GM19240 (cell line): ENCODE data around the gene FRRS1L.
"Not testable (repeated sequence)": the region's sequence is repeated elsewhere in the genome, so short reads cannot be mapped to it uniquely, and the experiment has no call there.

Experiments used
- DNase-seq: peaks from one replicate; pipeline ENCODE4 v3.0.0; 2011; ENCODE audit warnings: low spot score; ENCODE audit not compliant: insufficient read length

Gene FRRS1L

GRCh38 chr9:109132567-109133021 is 34.5 kb downstream of the FRRS1L start:
- no peak for DNase-seq

- no peak for DNase-seq
These were observed 37.4 kb downstream of the FRRS1L start for GRCh38 chr9:109129470-109130197.

GRCh38 chr9:109126671-109127070 is 40.4 kb downstream of the FRRS1L start:
- DNase-seq, result not testable (repeated sequence)

GRCh38 chr9:109124121-109124520 is 42.9 kb downstream of the FRRS1L start:
- DNase-seq, result no peak

GRCh38 chr9:109122726-109123621 is 44.1 kb downstream of the FRRS1L start:
- DNase-seq, result no peak

- no peak for DNase-seq
These were observed 45.7 kb downstream of the FRRS1L start for GRCh38 chr9:109121232-109121796.

GRCh38 chr9:109120204-109120789 is 46.8 kb downstream of the FRRS1L start:
- no peak for DNase-seq

GRCh38 chr9:109119439-109120203 is 47.4 kb downstream of the FRRS1L start, which contains the start of gene TMEM245:
Gene TMEM245 (minus strand): TSS chr9:109119947. CDS start chr9:109119913, 34 bp downstream.
- DNase-seq, result peak; percentile 82

GRCh38 chr9:109118808-109119438 is 48.1 kb downstream of the FRRS1L start:
- DNase-seq, result no peak

GRCh38 chr9:109117856-109118807 is 48.9 kb downstream of the FRRS1L start:
- DNase-seq, result no peak

- no peak for DNase-seq
These were observed 51.0 kb downstream of the FRRS1L start for GRCh38 chr9:109115931-109116526.

GRCh38 chr9:109114670-109115069 is 52.4 kb downstream of the FRRS1L start:
- DNase-seq, result no peak

GRCh38 chr9:109113892-109114609 is 53.0 kb downstream of the FRRS1L start:
- DNase-seq, result no peak

GRCh38 chr9:109113254-109113653 is 53.8 kb downstream of the FRRS1L start:
- no peak for DNase-seq

GRCh38 chr9:109110329-109111021 is 56.6 kb downstream of the FRRS1L start:
- DNase-seq, result no peak

- no peak for DNase-seq
These were observed 57.1 kb downstream of the FRRS1L start for GRCh38 chr9:109109967-109110328.

GRCh38 chr9:109108318-109108717 is 58.7 kb downstream of the FRRS1L start:
- DNase-seq, result no peak
